ENCODE data around the gene SEC61A1. TPM values are rescaled to one million over a fixed set of nuclear protein-coding genes. Genes with fewer than 3 reads are reported as not detected.
A peak's percentile ranks its signal among the peaks of the same experiment; 100 is the strongest.

Gene SEC61A1
- total RNA-seq, 1 donor from 2014 or later: 296 TPM

DNA sequence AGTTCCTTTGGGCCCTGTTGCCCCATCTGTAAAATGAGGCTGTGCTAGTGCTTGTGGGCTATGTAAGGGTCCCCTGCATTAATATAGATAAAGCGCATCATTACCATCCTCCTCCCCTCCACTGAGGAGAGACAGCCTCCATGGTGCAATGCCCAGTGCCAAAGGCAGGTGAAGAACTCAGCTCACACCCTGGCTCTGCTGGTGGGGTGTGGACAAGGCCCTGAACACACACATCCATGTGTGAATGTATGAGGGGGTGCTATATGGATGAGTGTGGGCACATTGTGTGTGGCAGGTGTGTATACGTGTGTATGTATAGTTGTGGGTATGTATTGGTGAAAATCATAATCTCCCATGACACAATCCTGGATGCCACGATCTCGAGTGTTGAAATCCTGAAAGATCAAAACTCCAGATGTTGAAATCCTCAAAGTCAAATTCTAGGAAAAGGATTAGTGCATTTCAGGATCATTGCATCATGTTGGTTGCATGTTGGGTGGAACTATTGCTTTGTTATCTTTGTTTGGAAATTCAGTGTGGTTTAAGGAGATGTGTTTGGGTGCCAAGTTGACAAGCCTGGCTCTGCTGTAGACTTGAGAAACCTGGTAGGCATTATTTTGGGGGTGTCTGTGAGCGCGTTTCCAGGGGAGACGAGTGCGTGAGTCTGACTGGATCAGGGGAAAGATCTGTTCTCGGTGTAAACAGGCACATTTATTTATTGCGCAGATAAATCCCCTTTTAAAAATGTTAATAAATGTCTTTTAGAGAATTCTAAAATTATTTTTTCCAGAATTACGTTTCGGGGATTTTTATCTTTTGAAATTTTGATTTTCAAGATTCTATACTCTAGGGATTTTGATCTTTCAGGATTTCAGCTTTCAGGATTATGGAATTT is 42.0 kb upstream of the SEC61A1 start:
- H3K4me3 Mint-ChIP-seq (ENCODE audit: unreplicated experiment): no peak overlapping the region
- no peaks in the 10 kb centered on the region for H3K9me3 Mint-ChIP-seq (ENCODE audit: unreplicated experiment)
- DNase-seq (ENCODE audit: low spot score): no peak
- TF ChIP-seq, protein P1, sequence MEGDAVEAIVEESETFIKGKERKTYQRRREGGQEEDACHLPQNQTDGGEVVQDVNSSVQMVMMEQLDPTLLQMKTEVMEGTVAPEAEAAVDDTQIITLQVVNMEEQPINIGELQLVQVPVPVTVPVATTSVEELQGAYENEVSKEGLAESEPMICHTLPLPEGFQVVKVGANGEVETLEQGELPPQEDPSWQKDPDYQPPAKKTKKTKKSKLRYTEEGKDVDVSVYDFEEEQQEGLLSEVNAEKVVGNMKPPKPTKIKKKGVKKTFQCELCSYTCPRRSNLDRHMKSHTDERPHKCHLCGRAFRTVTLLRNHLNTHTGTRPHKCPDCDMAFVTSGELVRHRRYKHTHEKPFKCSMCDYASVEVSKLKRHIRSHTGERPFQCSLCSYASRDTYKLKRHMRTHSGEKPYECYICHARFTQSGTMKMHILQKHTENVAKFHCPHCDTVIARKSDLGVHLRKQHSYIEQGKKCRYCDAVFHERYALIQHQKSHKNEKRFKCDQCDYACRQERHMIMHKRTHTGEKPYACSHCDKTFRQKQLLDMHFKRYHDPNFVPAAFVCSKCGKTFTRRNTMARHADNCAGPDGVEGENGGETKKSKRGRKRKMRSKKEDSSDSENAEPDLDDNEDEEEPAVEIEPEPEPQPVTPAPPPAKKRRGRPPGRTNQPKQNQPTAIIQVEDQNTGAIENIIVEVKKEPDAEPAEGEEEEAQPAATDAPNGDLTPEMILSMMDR (IDR thresholded peaks at IDR 0.05; ENCODE audit: unreplicated experiment): no peak
- H3K27me3 Mint-ChIP-seq (ENCODE audit: unreplicated experiment): no peaks in the 10 kb centered on the region
- no peak overlapping the region for H3K27ac Mint-ChIP-seq (ENCODE audit: unreplicated experiment)
- no peaks in the 10 kb centered on the region for H3K36me3 Mint-ChIP-seq (ENCODE audit: low read depth, unreplicated experiment)
- H3K4me1 Mint-ChIP-seq (ENCODE audit: unreplicated experiment): peaks cover 9% of the 10 kb centered on the region

DNA sequence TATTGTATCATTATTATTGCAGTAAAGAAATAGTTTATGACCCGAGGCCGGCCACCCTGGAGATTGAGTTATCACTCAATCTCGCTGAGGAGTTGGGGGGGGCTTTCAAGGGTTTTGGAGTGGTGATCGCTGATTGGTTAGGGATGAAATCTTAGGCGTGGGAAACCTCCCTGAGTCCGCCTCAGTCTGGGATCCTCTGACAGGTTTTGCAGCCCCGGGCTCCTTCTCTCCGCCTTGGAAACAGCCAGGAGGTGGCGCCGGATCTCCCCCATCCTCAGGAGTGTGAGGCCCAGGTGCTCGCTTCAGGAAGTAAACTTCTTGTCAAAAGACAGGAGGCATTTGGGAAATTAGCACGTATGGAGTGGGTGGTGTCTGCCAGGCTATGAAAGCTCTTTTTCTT is 41.1 kb upstream of the SEC61A1 start:
- Mint-ChIP-seq H3K9me3 (ENCODE audit: unreplicated experiment) (no peaks in the 10 kb centered on the region), H3K27me3 (ENCODE audit: unreplicated experiment) (no peaks in the 10 kb centered on the region), H3K27ac (ENCODE audit: unreplicated experiment) (no peak overlapping the region), H3K4me1 (ENCODE audit: unreplicated experiment) (peaks cover 4% of the 10 kb centered on the region), H3K36me3 (ENCODE audit: low read depth, unreplicated experiment) (no peaks in the 10 kb centered on the region), H3K4me3 (ENCODE audit: unreplicated experiment) (peak overlapping the region; percentile 29)
- DNase-seq (ENCODE audit: low spot score): peak; percentile 69
- TF ChIP-seq, protein P1 (IDR thresholded peaks at IDR 0.05; ENCODE audit: unreplicated experiment): no peak

DNA sequence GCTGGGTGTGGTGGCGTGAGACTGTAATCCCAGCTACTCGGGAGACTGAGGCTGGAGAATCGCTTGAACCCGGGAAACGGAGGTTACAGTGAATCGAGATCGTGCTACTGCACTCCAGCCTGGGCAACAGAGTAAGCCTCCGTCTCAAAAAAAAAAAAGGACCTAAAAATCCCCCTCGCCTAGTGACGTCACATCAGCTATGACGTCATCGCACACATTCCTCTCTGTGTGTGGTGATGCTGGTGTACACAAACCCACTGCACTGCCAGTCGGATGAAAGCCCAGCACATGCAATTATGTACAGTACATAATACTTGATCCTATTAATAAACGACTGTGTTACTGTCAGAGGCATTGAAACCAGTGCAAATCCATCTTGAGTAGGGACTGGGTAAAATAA is 40.2 kb upstream of the SEC61A1 start:
- no peaks in the 10 kb centered on the region for H3K9me3 Mint-ChIP-seq (ENCODE audit: unreplicated experiment)
- H3K27ac Mint-ChIP-seq (ENCODE audit: unreplicated experiment): no peak overlapping the region
- no peaks in the 10 kb centered on the region for H3K27me3 Mint-ChIP-seq (ENCODE audit: unreplicated experiment)
- H3K4me1 Mint-ChIP-seq (ENCODE audit: unreplicated experiment): peaks cover 4% of the 10 kb centered on the region
- DNase-seq (ENCODE audit: low spot score): no peak
- no peak overlapping the region for H3K4me3 Mint-ChIP-seq (ENCODE audit: unreplicated experiment)
- H3K36me3 Mint-ChIP-seq (ENCODE audit: low read depth, unreplicated experiment): no peaks in the 10 kb centered on the region
- TF ChIP-seq, protein P1 (IDR thresholded peaks at IDR 0.05; ENCODE audit: unreplicated experiment): no peak

DNA sequence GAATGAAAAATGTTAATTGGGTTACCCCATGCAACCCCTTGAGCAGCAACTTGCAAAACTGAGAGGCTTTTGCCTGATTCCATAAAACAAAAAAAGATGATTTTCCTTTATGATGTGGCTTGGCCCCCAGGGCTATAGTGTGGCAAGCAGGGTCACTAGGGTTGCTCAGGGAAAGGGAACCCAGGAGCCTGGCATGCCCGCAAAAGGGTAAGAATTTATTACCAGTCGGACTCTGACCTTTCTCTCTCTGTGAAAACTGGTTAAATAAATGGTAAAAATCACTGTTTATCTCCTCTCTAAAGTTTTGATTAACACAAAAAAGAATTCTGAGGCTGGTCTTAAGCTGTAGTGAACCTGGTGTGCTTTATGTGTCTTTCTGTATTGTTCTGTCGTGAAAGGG is 37.7 kb upstream of the SEC61A1 start:
- no peak overlapping the region for H3K4me3 Mint-ChIP-seq (ENCODE audit: unreplicated experiment)
- no peaks in the 10 kb centered on the region for H3K27me3 Mint-ChIP-seq (ENCODE audit: unreplicated experiment)
- no peak for DNase-seq (ENCODE audit: low spot score)
- TF ChIP-seq, protein P1 (IDR thresholded peaks at IDR 0.05; ENCODE audit: unreplicated experiment): no peak
- H3K27ac Mint-ChIP-seq (ENCODE audit: unreplicated experiment): no peak overlapping the region
- no peaks in the 10 kb centered on the region for H3K9me3 Mint-ChIP-seq (ENCODE audit: unreplicated experiment)
- H3K36me3 Mint-ChIP-seq (ENCODE audit: low read depth, unreplicated experiment): no peaks in the 10 kb centered on the region
- H3K4me1 Mint-ChIP-seq (ENCODE audit: unreplicated experiment): peaks cover 4% of the 10 kb centered on the region

DNA sequence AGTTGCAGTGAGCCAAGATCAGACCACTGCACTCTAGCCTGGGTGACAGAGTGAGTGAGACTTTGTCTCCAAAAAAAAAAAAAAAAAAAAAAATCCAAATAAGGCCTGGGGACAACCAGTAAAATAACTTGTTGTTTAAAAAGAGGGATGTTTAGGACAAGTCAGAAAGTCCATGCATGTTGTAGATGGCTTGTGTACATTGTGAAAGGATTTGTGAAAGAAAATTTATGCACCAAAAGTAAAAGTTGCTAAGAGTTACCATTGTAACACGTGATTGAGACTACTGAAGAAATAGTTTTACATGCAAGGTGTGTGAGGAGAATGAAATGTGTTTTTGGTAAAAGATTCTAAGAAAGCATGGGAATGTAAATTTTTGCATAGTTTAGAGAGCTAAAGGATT is 35.7 kb upstream of the SEC61A1 start:
- peaks cover under 1% of the 10 kb centered on the region for H3K4me1 Mint-ChIP-seq (ENCODE audit: unreplicated experiment)
- DNase-seq (ENCODE audit: low spot score): no peak
- no peak overlapping the region for H3K27ac Mint-ChIP-seq (ENCODE audit: unreplicated experiment)
- no peaks in the 10 kb centered on the region for H3K27me3 Mint-ChIP-seq (ENCODE audit: unreplicated experiment)
- TF ChIP-seq, protein P1 (IDR thresholded peaks at IDR 0.05; ENCODE audit: unreplicated experiment): no peak
- H3K36me3 Mint-ChIP-seq (ENCODE audit: low read depth, unreplicated experiment): no peaks in the 10 kb centered on the region
- H3K4me3 Mint-ChIP-seq (ENCODE audit: unreplicated experiment): no peak overlapping the region
- H3K9me3 Mint-ChIP-seq (ENCODE audit: unreplicated experiment): no peaks in the 10 kb centered on the region

Data from endothelial cell (in vitro differentiated cells).